Panc1 (cell line): ENCODE results near the gene SLC35F1. TPM values are rescaled to one million over a fixed set of nuclear protein-coding genes. Genes with fewer than 3 reads are reported as not detected.

Experiments used
- ATAC-seq: fragments of 200-7000 bp; cut with Tn5 transposase; 2 replicates; pipeline ENCODE4 v1.9.1; 2020; ENCODE audit warnings: mild to moderate bottlenecking, moderate library complexity
- BruUV-seq: library from RNA; stranded (reverse); fragments of 400-500 nt; replicated peaks from 2 replicates; lab custom pipeline; 2021; lab: Mats Ljungman, UMichigan
- CTCF ChIA-PET: fragments of 300-600 bp; sonication (Branson Sonifier 250); formaldehyde crosslinking; loops from one replicate; lab custom pipeline; 2022; ENCODE audit warnings: antibody characterized with exemption; lab: Charles Lee
- POLR2A ChIA-PET: fragments of 300-600 bp; sonication (Branson Sonifier 250); formaldehyde crosslinking; loops from one replicate; lab custom pipeline; 2022; ENCODE audit warnings: antibody characterized with exemption; lab: Charles Lee
- DNase-seq: peaks from one replicate; pipeline ENCODE4 v3.0.0-alpha.2; 2010; ENCODE audit warnings: low read depth, low spot score
- H3K27ac ChIP-seq: 2 replicates; pipeline ENCODE4 v1.5.1; 2011; ENCODE audit warnings: mild to moderate bottlenecking, low read length, inconsistent platforms
- H3K27me3 ChIP-seq: fragments of 200-500 bp; sonication (Bioruptor generic); 2 replicates; pipeline ENCODE4 v1.6.0; 2014; ENCODE audit warnings: low read length, inconsistent platforms; ENCODE audit not compliant: control insufficient read depth, insufficient read depth
- H3K36me3 ChIP-seq: fragments of 200-500 bp; sonication (Bioruptor generic); 2 replicates; pipeline ENCODE4 v1.5.1; 2014; ENCODE audit warnings: inconsistent platforms, mild to moderate bottlenecking, low read length, moderate library complexity; ENCODE audit not compliant: control insufficient read depth, insufficient read depth
- H3K4me1 ChIP-seq: 2 replicates; pipeline ENCODE4 v1.5.1; 2011; ENCODE audit warnings: inconsistent platforms, mild to moderate bottlenecking, low read length, moderate library complexity; ENCODE audit not compliant: control insufficient read depth, insufficient read depth
- H3K4me3 ChIP-seq, 2 experiments: 2 replicates each; pipeline ENCODE4 v1.5.1; 2011 to 2012; ENCODE audit warnings: low read depth in 2 of 2, low read length in 2 of 2, mild to moderate bottlenecking in 2 of 2, inconsistent platforms in 1 of 2, moderate library complexity in 1 of 2
- H3K9me3 ChIP-seq: fragments of 200-500 bp; sonication (Bioruptor generic); 2 replicates; pipeline ENCODE4 v1.5.1; 2014; ENCODE audit warnings: low read depth, mild to moderate bottlenecking, inconsistent platforms, low read length, moderate library complexity; ENCODE audit not compliant: control insufficient read depth, insufficient read depth
- POLR2AphosphoS5 ChIP-seq: IDR thresholded peaks from 2 replicates; pipeline ENCODE4 v1.6.1; 2012; ENCODE audit warnings: mild to moderate bottlenecking, low read depth, low read length, moderate library complexity
- SIN3A ChIP-seq: IDR thresholded peaks from 2 replicates; pipeline ENCODE4 v1.6.1; 2012; ENCODE audit warnings: low read depth, mild to moderate bottlenecking, low read length, moderate library complexity, borderline replicate concordance; ENCODE audit not compliant: insufficient read depth
- TCF7L2 ChIP-seq: IDR thresholded peaks from 2 replicates; pipeline ENCODE4 v1.6.1; 2011; ENCODE audit warnings: mild to moderate bottlenecking, low read depth, low read length, inconsistent platforms
- in situ Hi-C: cut with HindIII; loops from 2 replicates; pipeline ENCODE4 v1.10.0; 2016; ENCODE audit warnings: low sequenced_read_pairs, low pct_unique_long_range_greater_than_20kb
- intact Hi-C: fragments of 100-400 bp; cut with micrococcal nuclease; formaldehyde crosslinking; loops from one replicate; pipeline ENCODE4 v1.10.0; 2022; ENCODE audit not compliant: unreplicated experiment
- total RNA-seq: library from RNA; stranded (reverse); gene quantifications from one replicate; pipeline ENCODE4 v1.2.1, GENCODE V29; 2021; ENCODE audit not compliant: unreplicated experiment
- TF ChIP-seq, protein P1 (sequence below), 2 experiments: IDR thresholded peaks; 2 replicates each; pipeline ENCODE4 v1.6.1; 2011 to 2012; ENCODE audit warnings: low read depth in 2 of 2, control low read depth in 1 of 2, low read length in 1 of 2, mild to moderate bottlenecking in 1 of 2, moderate library complexity in 1 of 2; ENCODE audit not compliant: insufficient read depth in 1 of 2
- TF ChIP-seq, protein P2 (sequence below): fragments of 450-650 bp; IDR thresholded peaks from 2 replicates; pipeline ENCODE4 v1.5.1; 2017; ENCODE audit warnings: mild to moderate bottlenecking

SLC35F1 gene
- total RNA-seq, 1 experiment from 2014 or later = not detected

DNA sequence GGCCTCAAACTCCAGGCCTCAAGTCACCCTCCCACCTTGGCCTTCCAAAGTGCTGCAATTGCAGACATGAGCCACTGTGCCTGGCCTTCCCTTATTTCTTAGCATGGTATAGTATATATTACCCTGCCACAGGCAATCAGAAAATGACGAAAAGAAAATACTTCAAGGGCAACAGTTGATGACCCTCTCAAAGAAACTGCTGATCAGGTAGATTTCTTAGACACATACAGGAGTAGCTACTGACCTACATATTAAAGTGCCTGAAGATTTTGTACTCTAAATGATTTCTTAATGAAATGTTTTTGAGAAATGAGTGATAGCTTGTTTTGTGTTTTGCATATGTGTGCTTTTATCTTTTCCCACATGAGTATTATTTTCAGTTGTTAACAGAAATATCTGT lies 4.6 kb downstream of the SLC35F1 start:
- DNase-seq (no peak), ATAC-seq (no peak)
- H3K27ac ChIP-seq = no peak overlapping the region
- H3K4me1 ChIP-seq = no peaks in the 10 kb centered on the region
- intact Hi-C loops (no loop called here), in situ Hi-C loops (no loop called here)
- H3K27me3 ChIP-seq = peaks cover 2% of the 10 kb centered on the region
- H3K9me3 ChIP-seq = no peaks in the 10 kb centered on the region
- ChIA-PET CTCF (interaction anchor here (0.6 kb wide), 1 partner anchor 73 kb away, joined by 5 read pairs; no protein-coding TSS in a partner anchor), POLR2A (no interaction called here)
- H3K36me3 ChIP-seq = no peaks in the 10 kb centered on the region
- no TSS peak for BruUV-seq
- no peak overlapping the region for H3K4me3 ChIP-seq
- no peak for TF ChIP-seq POLR2AphosphoS5
- TF ChIP-seq, protein P1, sequence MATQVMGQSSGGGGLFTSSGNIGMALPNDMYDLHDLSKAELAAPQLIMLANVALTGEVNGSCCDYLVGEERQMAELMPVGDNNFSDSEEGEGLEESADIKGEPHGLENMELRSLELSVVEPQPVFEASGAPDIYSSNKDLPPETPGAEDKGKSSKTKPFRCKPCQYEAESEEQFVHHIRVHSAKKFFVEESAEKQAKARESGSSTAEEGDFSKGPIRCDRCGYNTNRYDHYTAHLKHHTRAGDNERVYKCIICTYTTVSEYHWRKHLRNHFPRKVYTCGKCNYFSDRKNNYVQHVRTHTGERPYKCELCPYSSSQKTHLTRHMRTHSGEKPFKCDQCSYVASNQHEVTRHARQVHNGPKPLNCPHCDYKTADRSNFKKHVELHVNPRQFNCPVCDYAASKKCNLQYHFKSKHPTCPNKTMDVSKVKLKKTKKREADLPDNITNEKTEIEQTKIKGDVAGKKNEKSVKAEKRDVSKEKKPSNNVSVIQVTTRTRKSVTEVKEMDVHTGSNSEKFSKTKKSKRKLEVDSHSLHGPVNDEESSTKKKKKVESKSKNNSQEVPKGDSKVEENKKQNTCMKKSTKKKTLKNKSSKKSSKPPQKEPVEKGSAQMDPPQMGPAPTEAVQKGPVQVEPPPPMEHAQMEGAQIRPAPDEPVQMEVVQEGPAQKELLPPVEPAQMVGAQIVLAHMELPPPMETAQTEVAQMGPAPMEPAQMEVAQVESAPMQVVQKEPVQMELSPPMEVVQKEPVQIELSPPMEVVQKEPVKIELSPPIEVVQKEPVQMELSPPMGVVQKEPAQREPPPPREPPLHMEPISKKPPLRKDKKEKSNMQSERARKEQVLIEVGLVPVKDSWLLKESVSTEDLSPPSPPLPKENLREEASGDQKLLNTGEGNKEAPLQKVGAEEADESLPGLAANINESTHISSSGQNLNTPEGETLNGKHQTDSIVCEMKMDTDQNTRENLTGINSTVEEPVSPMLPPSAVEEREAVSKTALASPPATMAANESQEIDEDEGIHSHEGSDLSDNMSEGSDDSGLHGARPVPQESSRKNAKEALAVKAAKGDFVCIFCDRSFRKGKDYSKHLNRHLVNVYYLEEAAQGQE (IDR thresholded peaks at IDR 0.05; ENCODE audit: insufficient read depth in 1 of 2, low read depth in 2 of 2, low read length in 1 of 2) = no peak
- no peak for TF ChIP-seq TCF7L2
- TF ChIP-seq, protein P2, sequence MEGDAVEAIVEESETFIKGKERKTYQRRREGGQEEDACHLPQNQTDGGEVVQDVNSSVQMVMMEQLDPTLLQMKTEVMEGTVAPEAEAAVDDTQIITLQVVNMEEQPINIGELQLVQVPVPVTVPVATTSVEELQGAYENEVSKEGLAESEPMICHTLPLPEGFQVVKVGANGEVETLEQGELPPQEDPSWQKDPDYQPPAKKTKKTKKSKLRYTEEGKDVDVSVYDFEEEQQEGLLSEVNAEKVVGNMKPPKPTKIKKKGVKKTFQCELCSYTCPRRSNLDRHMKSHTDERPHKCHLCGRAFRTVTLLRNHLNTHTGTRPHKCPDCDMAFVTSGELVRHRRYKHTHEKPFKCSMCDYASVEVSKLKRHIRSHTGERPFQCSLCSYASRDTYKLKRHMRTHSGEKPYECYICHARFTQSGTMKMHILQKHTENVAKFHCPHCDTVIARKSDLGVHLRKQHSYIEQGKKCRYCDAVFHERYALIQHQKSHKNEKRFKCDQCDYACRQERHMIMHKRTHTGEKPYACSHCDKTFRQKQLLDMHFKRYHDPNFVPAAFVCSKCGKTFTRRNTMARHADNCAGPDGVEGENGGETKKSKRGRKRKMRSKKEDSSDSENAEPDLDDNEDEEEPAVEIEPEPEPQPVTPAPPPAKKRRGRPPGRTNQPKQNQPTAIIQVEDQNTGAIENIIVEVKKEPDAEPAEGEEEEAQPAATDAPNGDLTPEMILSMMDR = no peak
- TF ChIP-seq SIN3A = no peak

DNA sequence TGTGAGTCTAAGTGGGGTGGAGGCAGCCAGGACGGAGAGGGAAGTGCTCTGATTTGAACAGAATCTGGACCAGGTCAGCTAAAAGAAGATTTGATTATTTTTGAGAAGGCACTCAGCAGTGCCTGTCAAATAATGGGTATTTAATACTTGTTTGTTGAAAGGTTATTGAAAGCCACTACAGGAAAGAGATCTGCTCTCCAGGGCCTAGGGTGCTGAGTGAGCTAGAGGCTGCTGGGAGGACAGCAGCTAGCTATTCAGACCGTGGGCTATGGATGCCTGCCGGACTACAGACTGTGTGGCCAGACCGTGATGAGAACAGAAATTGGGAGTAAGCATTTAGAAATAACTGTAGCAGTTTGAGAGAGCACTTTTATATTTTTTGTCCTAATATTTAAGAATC lies 8.8 kb downstream of the SLC35F1 start:
- in situ Hi-C loops = no loop called here
- POLR2A ChIA-PET = no interaction called here
- Histone ChIP-seq H3K27ac (no peak overlapping the region), H3K9me3 (no peaks in the 10 kb centered on the region), H3K4me3 (no peak overlapping the region), H3K4me1 (no peaks in the 10 kb centered on the region), H3K27me3 (peaks cover 2% of the 10 kb centered on the region; the same call in 1 of the 2 replicates), H3K36me3 (no peaks in the 10 kb centered on the region)
- CTCF ChIA-PET = no interaction called here
- ATAC-seq (no peak), DNase-seq (no peak)
- intact Hi-C loops = no loop called here
- no peak for TF ChIP-seq POLR2AphosphoS5
- TF ChIP-seq TCF7L2 = no peak
- no peak for TF ChIP-seq SIN3A
- TF ChIP-seq, protein P1 (IDR thresholded peaks at IDR 0.05; ENCODE audit: insufficient read depth in 1 of 2, low read depth in 2 of 2, low read length in 1 of 2) = no peak
- TF ChIP-seq, protein P2 = no peak
- BruUV-seq = no TSS peak
